ENCODE measurements around the gene OMP.

The OMP gene

GRCh38 chr11:77152846-77153245 lies 50.2 kb downstream of the OMP start:
- TF ChIP-seq, protein P1, sequence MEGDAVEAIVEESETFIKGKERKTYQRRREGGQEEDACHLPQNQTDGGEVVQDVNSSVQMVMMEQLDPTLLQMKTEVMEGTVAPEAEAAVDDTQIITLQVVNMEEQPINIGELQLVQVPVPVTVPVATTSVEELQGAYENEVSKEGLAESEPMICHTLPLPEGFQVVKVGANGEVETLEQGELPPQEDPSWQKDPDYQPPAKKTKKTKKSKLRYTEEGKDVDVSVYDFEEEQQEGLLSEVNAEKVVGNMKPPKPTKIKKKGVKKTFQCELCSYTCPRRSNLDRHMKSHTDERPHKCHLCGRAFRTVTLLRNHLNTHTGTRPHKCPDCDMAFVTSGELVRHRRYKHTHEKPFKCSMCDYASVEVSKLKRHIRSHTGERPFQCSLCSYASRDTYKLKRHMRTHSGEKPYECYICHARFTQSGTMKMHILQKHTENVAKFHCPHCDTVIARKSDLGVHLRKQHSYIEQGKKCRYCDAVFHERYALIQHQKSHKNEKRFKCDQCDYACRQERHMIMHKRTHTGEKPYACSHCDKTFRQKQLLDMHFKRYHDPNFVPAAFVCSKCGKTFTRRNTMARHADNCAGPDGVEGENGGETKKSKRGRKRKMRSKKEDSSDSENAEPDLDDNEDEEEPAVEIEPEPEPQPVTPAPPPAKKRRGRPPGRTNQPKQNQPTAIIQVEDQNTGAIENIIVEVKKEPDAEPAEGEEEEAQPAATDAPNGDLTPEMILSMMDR (IDR thresholded peaks at IDR 0.05; ENCODE audit: borderline replicate concordance, insufficient read depth, low read depth, low read length) = no peak
- no peak overlapping the region for H3K4me3 ChIP-seq (ENCODE audit: low read depth, low read length)
